ENCODE results near the gene UBA3. TPM values are rescaled to one million over a fixed set of nuclear protein-coding genes. Genes with fewer than 3 reads are reported as not detected.

Gene UBA3
- total and polyA plus RNA-seq, 2 donors (not counting 3 experiments of a cell fraction or from before 2014, with no cell fraction given) = 39.4 to 84.6 TPM

DNA sequence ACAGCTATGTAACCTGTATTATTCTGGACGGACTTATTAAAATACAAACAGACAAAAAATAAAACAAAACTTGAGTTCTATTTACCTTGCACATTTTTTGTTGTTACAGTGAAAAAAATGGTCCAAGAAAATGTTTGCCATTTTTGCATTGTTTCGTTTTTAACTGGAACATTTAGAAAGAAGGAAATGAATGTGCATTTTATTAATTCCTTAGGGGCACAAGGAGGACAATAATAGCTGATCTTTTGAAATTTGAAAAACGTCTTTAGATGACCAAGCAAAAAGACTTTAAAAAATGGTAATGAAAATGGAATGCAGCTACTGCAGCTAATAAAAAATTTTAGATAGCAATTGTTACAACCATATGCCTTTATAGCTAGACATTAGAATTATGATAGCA lies 25.2 kb upstream of the UBA3 start:
- H3K4me3 ChIP-seq (replicated peaks in 1 of 3; ENCODE audit: insufficient read depth in 1 of 3, low read depth in 1 of 3, low read length in 3 of 3) = no peak overlapping the region
- H3K4me1 ChIP-seq (ENCODE audit: control insufficient read depth, extremely low read depth, insufficient read depth, low read length) = peaks cover 11% of the 10 kb centered on the region
- no peaks in the 10 kb centered on the region for H3K9me3 ChIP-seq (replicated peaks; ENCODE audit: control insufficient read depth, insufficient read depth, low read length)
- ChIA-PET POLR2A (no interaction called here), CTCF (interaction anchor here (0.7 to 4.0 kb wide), 5 partner anchors 11 to 78 kb away, joined by 3 to 17 read pairs (median 4); no protein-coding TSS in a partner anchor)
- H3K9ac ChIP-seq (replicated peaks; ENCODE audit: extremely low read depth, insufficient read depth, low read length) = no peak overlapping the region
- no peak for TF ChIP-seq MAX (IDR thresholded peaks at IDR 0.05; ENCODE audit: insufficient read depth, insufficient read length)
- no peak for TF ChIP-seq JUN (IDR thresholded peaks at IDR 0.05; ENCODE audit: borderline replicate concordance, insufficient read depth, insufficient read length, low read depth)
- TF ChIP-seq POLR2AphosphoS5 (IDR thresholded peaks at IDR 0.05; ENCODE audit: insufficient read depth, low read depth, low read length) = no peak
- TF ChIP-seq CTCF (IDR thresholded peaks at IDR 0.05; ENCODE audit: extremely low read depth in 1 of 2, insufficient read depth in 1 of 2, low read depth in 1 of 2, low read length in 2 of 2) = no peak
- no peak for TF ChIP-seq FOS (IDR thresholded peaks at IDR 0.05; ENCODE audit: borderline replicate concordance, insufficient read depth, low read length)
- no peak for TF ChIP-seq POLR2A (IDR thresholded peaks at IDR 0.05; ENCODE audit: low read depth, low read length)
- no peak for TF ChIP-seq EZH2 (IDR thresholded peaks at IDR 0.05; ENCODE audit: borderline replicate concordance, low read depth, low read length, severe bottlenecking)
- no peak for TF ChIP-seq MYC (IDR thresholded peaks at IDR 0.05; ENCODE audit: low read depth, low read length)
- TF ChIP-seq GATA2 (IDR thresholded peaks at IDR 0.05; ENCODE audit: insufficient read depth, insufficient read length, low read depth, low read length) = no peak
- no peak for DNase-seq (ENCODE audit: low read depth, low spot score)
- H3K36me3 ChIP-seq (ENCODE audit: control insufficient read depth in 2 of 2, extremely low read depth in 1 of 2, insufficient read depth in 2 of 2, low read length in 2 of 2) = peaks cover 14 to 15% of the 10 kb centered on the region in 2 experiments
- no peaks in the 10 kb centered on the region for H3K27me3 ChIP-seq (ENCODE audit: control insufficient read depth in 2 of 2, insufficient read depth in 2 of 2, low read length in 2 of 2)
- H3K27ac ChIP-seq (ENCODE audit: insufficient read depth, low read depth, low read length) = no peak overlapping the region
- intact Hi-C loops (cut with micrococcal nuclease) = no loop called here
- no peaks in the 10 kb centered on the region for H4K20me1 ChIP-seq (replicated peaks; ENCODE audit: control insufficient read depth, extremely low read depth, insufficient read depth, low read length)
- dilution Hi-C loops (cut with MboI; ENCODE audit: extremely low pct_ligation_motif_present, low sequenced_read_pairs) = no loop called here
- BruUV-seq (replicated peaks) = TSS peak; percentile 26
- no peak for FAIRE-seq
- H3K79me2 ChIP-seq (ENCODE audit: control insufficient read depth, insufficient read depth, low read length) = peaks cover under 1% of the 10 kb centered on the region
- H3K9me1 ChIP-seq (replicated peaks; ENCODE audit: control insufficient read depth, extremely low read depth, insufficient read depth, low read length) = no peaks in the 10 kb centered on the region
- H3K4me2 ChIP-seq (ENCODE audit: insufficient read depth, low read length) = no peak overlapping the region
- H2AFZ ChIP-seq (ENCODE audit: low read depth, low read length) = no peak overlapping the region

Data from endothelial cell of umbilical vein (primary cell).